ENCODE measurements around the gene YAP1. TPM values are rescaled to one million over a fixed set of nuclear protein-coding genes. Genes with fewer than 3 reads are reported as not detected.

Gene YAP1
- total RNA-seq, 1 donor from 2014 or later = not detected

DNA sequence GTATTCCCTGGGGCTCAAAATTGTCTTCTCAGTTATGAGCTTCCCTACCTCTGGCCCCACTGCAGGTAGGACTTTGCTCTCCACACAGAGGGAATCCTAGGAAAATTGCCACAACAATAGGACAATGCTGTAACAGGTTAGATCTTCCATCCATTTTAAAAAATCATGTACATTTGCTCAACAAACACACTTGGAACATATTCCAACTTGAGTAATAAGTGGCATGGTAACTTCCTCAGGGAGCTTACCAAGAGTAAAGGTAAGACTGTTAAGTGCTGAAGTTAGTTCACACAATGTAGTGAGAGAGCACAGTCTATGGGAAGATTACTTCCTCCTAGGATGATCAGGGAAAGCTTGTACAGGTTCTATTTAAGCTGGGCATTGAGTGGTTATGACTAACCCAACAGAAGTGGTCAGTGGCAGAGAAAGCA is 128.2 kb downstream of the YAP1 start:
- intact Hi-C loops (cut with micrococcal nuclease) = no loop called here

DNA sequence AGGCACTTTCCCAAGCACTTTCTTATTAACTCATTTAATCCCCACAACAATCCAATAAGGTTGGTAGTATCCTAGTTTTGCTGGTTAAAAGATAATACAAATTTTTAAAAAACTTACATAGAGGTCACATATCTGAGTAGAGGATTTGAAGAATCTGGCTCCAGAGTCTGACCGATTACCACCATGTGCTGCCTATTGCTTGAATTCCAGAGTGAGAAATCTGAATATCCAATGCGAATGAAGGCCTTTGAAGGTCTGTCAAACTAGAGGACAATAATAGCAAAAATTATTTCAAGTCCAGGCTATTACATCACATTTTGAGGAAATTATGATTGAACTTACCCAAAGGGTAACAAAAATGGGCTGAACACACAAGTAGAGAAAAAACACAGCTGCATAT is 129.2 kb downstream of the YAP1 start:
- intact Hi-C loops (cut with micrococcal nuclease) = no loop called here

DNA sequence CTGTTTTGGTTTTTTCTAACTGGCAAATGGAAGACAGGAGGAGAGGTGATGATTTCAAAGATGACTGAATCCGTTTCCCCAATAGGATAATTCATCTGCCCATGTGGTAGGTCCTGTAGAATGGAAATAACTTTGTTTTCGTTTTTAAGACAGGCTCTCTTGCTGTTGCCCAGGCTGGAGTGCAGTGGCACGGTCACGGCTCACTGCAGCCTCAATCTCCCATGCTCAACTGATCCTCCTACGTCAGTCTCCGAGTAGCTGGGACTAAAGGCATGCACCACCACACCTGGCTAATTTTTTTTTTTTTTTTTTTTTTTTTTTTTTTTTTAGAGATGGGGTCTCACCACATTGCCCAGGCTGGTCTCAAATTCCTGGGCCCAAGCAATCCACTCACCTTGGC is 129.7 kb downstream of the YAP1 start:
- intact Hi-C loops (cut with micrococcal nuclease) = no loop called here

DNA sequence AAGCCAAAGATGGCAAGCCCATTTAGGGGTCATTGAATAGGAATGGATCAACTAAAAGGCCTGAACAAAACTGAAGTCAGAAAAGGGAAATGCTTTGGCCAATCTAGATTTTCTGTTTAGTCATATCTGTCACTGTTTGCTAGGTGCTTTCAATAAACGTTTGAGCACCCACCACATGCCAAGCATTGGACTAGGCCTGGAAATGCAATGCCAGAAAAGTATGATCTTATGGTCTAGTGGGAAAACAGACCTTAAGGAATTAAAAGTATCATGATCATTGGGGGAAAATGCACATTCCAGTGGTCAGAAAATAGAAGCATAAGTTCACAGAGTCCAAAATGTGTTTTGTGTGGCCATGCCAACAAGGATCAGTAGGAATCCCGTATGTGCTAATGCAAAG is 130.3 kb downstream of the YAP1 start:
- intact Hi-C loops (cut with micrococcal nuclease) = no loop called here

DNA sequence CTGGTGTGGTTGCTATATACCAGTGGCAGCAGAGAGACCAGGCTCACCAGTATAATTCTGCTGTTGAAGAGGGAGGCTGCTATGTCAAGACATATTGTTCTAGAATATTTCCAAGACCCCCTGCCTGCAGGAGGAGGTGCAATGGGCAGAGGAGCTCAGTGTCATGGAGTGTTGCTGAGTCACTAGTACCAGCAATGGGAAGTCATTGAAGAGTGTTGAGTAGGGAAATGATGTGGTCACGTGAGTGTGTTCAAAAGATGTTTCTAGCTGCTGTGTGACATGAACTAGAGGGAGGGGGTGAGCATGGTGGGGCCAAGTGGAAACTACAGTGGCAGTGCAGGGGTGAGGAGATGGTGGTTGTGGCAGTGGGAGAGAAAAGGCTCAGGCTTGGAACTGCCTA is 130.8 kb downstream of the YAP1 start:
- intact Hi-C loops (cut with micrococcal nuclease) = no loop called here

GRCh38 chr11:102243399-102243884 is 133.2 kb downstream of the YAP1 start:
- intact Hi-C loops (cut with micrococcal nuclease) = no loop called here

GRCh38 chr11:102244681-102245409 is 134.6 kb downstream of the YAP1 start:
- intact Hi-C loops (cut with micrococcal nuclease) = no loop called here

- intact Hi-C loops (cut with micrococcal nuclease) = no loop called here
These were observed 141.2 kb downstream of the YAP1 start for GRCh38 chr11:102251423-102251822.

- intact Hi-C loops (cut with micrococcal nuclease) = no loop called here
These were observed 142.2 kb downstream of the YAP1 start for GRCh38 chr11:102252339-102252891.

DNA sequence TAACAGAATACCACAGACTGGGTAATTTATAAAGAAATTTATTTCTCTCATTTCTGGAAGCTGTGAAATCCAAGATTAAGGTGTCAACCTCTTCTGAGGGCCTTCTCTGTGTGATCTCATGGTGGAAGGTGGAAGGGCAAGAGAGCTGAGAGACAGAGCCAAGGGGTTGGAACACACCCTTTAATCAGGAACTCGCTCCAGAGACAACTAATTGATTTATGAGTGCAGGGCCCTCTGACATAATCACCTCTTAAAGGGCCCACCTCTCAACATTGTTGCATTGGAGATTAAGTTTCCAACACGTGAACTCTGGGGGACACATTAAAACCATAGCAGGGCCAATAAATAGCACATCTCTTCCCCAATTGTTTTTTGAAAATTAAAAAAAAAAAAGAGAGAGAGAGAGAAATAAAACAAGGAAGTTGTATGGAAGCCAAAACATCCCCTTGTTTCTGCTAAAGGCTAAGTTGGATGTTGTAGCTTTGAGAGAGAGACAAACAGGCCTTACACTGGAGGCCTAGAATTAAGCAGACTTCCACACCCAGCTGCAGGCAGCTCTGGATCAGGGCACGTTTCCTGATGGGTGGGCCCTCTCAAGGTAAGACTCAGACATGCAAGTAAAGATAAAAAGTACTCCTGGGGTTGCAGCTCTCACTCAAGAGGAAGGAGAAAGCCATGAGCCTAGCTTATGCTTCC is 142.9 kb downstream of the YAP1 start:
- intact Hi-C loops (cut with micrococcal nuclease) = no loop called here

GRCh38 chr11:102254047-102254446 is 143.8 kb downstream of the YAP1 start:
- intact Hi-C loops (cut with micrococcal nuclease) = no loop called here

GRCh38 chr11:102256251-102256650 is 146.0 kb downstream of the YAP1 start:
- intact Hi-C loops (cut with micrococcal nuclease) = no loop called here

GRCh38 chr11:102260241-102260640 is 150.0 kb downstream of the YAP1 start:
- intact Hi-C loops (cut with micrococcal nuclease) = no loop called here

- intact Hi-C loops (cut with micrococcal nuclease) = no loop called here
These were observed 153.2 kb downstream of the YAP1 start for GRCh38 chr11:102263379-102264003.

- intact Hi-C loops (cut with micrococcal nuclease) = loop anchor here (5.0 kb wide), 1 partner anchor 152 kb away; the partner anchor contains the start of gene YAP1
These were observed 154.5 kb downstream of the YAP1 start for GRCh38 chr11:102264704-102265103.

- intact Hi-C loops (cut with micrococcal nuclease) = loop anchor here (5.0 kb wide), 1 partner anchor 154 kb away; the partner anchor contains the start of gene YAP1
These were observed 155.9 kb downstream of the YAP1 start for GRCh38 chr11:102266099-102266498.

DNA sequence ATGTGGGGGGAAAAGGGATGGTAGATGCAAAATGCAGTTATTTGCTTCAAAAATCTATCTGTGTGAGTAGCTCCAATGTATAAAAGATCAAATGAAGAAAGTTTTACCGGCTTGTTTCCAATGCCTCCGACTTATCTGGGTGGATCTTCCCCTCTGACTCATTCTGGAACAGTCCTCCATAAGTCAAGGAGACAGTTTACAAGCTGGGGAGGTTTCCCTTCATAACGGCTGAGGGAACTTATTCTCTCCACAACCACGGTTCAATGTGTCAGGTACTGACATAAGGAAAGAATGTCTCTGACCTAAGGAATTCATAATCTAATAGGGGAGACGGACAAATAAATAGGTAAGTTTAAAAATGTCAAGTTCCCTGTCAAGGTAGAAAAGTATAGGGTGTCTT is 157.4 kb downstream of the YAP1 start:
- intact Hi-C loops (cut with micrococcal nuclease) = loop anchor here (5.0 kb wide), 1 partner anchor 155 kb away; the partner anchor contains the start of gene YAP1

GRCh38 chr11:102268083-102268984 is 158.1 kb downstream of the YAP1 start:
- intact Hi-C loops (cut with micrococcal nuclease) = loop anchor here (5.0 kb wide), 1 partner anchor 156 kb away; the partner anchor contains the start of gene YAP1

DNA sequence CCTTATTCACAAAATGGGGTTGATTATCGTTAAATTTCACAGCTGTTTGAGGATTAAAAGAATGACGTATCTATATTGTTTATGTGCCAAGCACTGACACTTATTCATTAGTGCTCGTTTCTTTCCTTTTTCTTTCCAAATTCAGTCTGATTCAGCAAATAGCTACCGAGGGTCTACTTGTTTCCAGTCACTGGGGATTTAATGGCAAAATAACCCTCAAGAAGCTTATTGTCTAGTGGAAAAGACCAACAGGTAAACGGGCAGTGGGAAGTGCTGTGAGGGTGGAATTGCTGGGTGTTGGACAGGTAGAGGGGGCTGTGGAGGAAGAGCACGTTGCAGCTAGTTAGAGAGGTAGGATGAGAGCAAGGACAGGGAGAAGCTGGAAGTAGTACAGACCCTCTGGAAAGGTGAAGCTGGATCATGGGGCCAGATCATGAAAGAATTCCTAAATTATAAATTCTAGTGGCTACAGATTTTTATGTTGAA is 158.8 kb downstream of the YAP1 start:
- intact Hi-C loops (cut with micrococcal nuclease) = loop anchor here (5.0 kb wide), 1 partner anchor 157 kb away; the partner anchor contains the start of gene YAP1

GRCh38 chr11:102269927-102270326 is 159.7 kb downstream of the YAP1 start:
- intact Hi-C loops (cut with micrococcal nuclease) = loop anchor here (5.0 kb wide), 1 partner anchor 158 kb away; the partner anchor contains the start of gene YAP1
